Measurements from ENCODE around the gene COPE. TPM values are rescaled to one million over a fixed set of nuclear protein-coding genes. Genes with fewer than 3 reads are reported as not detected.

The COPE gene
- total RNA-seq, 6 donors from 2014 or later = 124 to 250 (median 191) TPM

DNA sequence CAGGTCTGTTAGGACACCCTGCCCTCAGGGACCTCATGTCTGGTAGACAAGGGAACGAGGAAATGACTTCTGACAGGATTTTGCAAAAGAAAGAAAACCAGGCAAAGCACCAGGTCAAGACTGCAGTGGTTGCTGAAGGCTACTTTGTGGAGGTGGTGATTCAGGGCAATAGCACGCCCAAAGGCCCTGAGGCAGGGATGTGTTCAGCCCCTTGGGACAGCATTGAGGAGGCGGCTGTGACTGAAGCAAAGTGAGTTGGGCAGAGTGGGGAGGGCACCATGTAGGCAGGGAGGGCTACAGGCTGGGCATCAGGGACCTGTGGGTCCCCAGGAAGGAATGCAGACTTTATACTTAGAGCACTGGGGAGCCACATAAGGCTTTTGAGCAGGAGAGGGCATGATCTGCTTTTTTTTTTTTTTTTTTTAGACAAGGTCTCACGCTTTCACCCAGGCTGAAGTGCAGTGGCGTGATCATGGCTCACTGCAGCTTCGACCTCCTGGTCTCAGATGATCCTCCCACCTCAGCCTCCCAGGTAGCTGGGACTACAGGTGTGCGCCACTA, 32.6 kb upstream of the COPE start:
- H3K9me3 ChIP-seq = no peaks in the 10 kb centered on the region
- H3K4me3 ChIP-seq = no peak overlapping the region
- H3K4me1 ChIP-seq = peaks cover 0 to 5% (median 0%) of the 10 kb centered on the region in 4 donors
- TF ChIP-seq POLR2A (IDR thresholded peaks at IDR 0.05) = no peak
- TF ChIP-seq, protein P1, sequence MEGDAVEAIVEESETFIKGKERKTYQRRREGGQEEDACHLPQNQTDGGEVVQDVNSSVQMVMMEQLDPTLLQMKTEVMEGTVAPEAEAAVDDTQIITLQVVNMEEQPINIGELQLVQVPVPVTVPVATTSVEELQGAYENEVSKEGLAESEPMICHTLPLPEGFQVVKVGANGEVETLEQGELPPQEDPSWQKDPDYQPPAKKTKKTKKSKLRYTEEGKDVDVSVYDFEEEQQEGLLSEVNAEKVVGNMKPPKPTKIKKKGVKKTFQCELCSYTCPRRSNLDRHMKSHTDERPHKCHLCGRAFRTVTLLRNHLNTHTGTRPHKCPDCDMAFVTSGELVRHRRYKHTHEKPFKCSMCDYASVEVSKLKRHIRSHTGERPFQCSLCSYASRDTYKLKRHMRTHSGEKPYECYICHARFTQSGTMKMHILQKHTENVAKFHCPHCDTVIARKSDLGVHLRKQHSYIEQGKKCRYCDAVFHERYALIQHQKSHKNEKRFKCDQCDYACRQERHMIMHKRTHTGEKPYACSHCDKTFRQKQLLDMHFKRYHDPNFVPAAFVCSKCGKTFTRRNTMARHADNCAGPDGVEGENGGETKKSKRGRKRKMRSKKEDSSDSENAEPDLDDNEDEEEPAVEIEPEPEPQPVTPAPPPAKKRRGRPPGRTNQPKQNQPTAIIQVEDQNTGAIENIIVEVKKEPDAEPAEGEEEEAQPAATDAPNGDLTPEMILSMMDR (IDR thresholded peaks at IDR 0.05) = no peak
- TF ChIP-seq EP300 (IDR thresholded peaks at IDR 0.05) = no peak
- TF ChIP-seq POLR2AphosphoS5 (IDR thresholded peaks at IDR 0.05) = no peak
- ATAC-seq (ENCODE audit: low FRiP score in 2 of 2) (no peak), DNase-seq (no peak)
- H3K27me3 ChIP-seq = no peaks in the 10 kb centered on the region
- no peaks in the 10 kb centered on the region for H3K36me3 ChIP-seq
- no peak overlapping the region for H3K27ac ChIP-seq
- WGBS, 2 donors = 87 to 95% methylated on average over 7 of the region's 7 CpGs

DNA sequence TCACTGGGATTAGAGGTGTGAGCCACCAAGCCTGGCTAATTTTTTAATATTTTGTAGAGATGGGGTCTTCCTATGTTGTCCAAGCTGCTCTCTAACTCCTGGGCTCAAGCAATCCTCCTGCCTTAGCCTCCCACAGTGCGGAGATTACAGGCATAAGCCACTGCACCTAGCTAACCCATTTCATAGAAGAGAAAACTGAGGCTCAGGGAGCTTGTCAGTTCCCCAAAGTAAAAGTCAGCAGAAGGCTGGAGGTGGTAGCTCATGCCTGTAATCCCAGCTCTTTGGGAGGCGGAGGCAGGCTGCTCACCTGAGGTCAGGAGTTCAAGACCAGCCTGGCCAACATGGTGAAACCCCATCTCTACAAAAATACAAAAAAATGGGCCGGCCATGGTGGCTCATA, 30.7 kb upstream of the COPE start:
- 81 to 100% methylated on average over 2 to 3 of the region's 3 CpGs for WGBS, 2 donors
- TF ChIP-seq, protein P1 (IDR thresholded peaks at IDR 0.05) = no peak
- TF ChIP-seq POLR2A (IDR thresholded peaks at IDR 0.05) (no peak), EP300 (IDR thresholded peaks at IDR 0.05) (no peak)
- DNase-seq (no peak), ATAC-seq (ENCODE audit: low FRiP score in 2 of 2) (no peak)
- H3K4me1 ChIP-seq = peaks cover 0 to 5% (median 0%) of the 10 kb centered on the region in 4 donors
- H3K27me3 ChIP-seq = no peaks in the 10 kb centered on the region
- no peak overlapping the region for H3K4me3 ChIP-seq
- H3K27ac ChIP-seq = no peak overlapping the region
- no peaks in the 10 kb centered on the region for H3K9me3 ChIP-seq
- no peaks in the 10 kb centered on the region for H3K36me3 ChIP-seq

DNA sequence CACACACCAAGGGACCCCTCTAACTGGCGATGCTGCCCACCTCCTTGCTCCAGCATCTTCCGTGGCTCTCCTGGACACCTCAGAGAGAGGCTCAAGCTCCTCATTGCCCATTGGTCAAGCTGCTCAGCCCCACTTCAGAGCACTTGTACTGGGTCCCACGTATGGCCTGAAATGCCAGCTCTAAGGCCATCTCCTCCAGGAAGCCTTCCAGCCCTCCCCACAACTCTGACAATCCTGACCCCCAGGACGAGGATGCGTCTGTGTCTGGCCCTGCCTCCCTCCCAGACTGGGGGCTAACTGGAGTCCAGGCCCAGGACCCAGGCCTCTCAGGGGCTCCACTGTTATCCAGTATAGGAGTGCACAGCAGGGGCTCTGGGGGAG, 29.8 kb upstream of the COPE start:
- H3K36me3 ChIP-seq = no peaks in the 10 kb centered on the region
- H3K9me3 ChIP-seq = no peaks in the 10 kb centered on the region
- WGBS, 2 donors = 90% methylated on average over 5 of the region's 5 CpGs; no CpG with 5 or more reads in 1 of the 2 donors
- H3K27ac ChIP-seq = no peak overlapping the region
- DNase-seq (no peak), ATAC-seq (ENCODE audit: low FRiP score in 2 of 2) (no peak)
- H3K4me3 ChIP-seq = no peak overlapping the region
- peaks cover 0 to 5% (median 0%) of the 10 kb centered on the region in 4 donors for H3K4me1 ChIP-seq
- no peaks in the 10 kb centered on the region for H3K27me3 ChIP-seq
- TF ChIP-seq EP300 (IDR thresholded peaks at IDR 0.05) (no peak), POLR2A (IDR thresholded peaks at IDR 0.05) (no peak), POLR2AphosphoS5 (IDR thresholded peaks at IDR 0.05) (no peak)
- TF ChIP-seq, protein P1 (IDR thresholded peaks at IDR 0.05) = no peak

DNA sequence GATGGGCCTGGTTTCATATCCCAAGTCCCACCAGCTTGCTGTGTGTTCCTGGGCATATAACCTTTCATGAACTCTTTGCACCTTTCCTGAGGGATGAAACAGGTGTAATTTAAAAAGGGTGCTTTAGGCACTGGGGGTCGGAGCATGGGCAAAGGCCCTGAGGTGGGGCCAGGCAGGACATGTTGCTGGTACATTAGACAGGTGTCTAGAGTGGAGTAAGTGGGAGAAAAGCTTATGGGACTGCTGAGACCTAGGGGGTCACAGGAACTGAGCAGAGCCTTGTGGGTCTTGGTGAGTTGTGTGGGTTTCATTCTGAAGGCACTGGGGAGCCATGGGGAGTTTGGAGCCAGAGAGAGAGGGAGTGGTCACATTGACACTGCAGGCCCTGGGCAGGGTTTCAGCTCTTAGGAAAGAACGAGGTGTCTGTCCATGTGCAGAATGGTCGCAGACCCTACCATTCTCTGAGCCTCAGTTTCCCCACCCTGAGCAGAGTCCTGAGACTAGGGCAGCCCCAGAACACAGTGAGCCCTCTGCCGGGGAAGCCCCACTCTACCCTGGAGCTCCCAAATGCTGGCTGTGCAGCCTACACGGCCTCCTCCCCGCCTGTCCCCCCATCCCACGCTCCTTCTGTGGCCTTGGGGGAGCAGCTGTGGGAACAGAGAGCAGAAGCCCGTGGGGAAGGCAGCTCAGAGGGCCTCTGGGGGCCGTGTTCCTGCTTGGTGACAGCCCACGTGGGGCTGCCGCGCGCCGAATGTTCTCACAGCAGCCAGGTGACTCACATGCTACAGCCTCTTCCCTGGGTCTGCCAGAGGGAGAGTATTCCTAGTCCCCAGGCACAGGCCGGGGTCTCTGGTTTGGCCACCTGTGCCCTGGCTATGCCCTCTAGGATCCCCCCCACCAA, 29.1 kb upstream of the COPE start:
- Histone ChIP-seq H3K9me3 (no peaks in the 10 kb centered on the region), H3K36me3 (no peaks in the 10 kb centered on the region), H3K4me1 (peaks cover 0 to 5% (median 0%) of the 10 kb centered on the region in 4 donors), H3K4me3 (no peak overlapping the region), H3K27ac (no peak overlapping the region), H3K27me3 (no peaks in the 10 kb centered on the region)
- no peak for TF ChIP-seq POLR2A (IDR thresholded peaks at IDR 0.05)
- TF ChIP-seq EP300 (IDR thresholded peaks at IDR 0.05) = no peak
- no peak for TF ChIP-seq POLR2AphosphoS5 (IDR thresholded peaks at IDR 0.05)
- TF ChIP-seq, protein P1 (IDR thresholded peaks at IDR 0.05) = no peak
- 83 to 87% methylated on average over 1 to 12 of the region's 15 CpGs for WGBS, 2 donors
- no peak for DNase-seq
- no peak for ATAC-seq (ENCODE audit: low FRiP score in 2 of 2)
